ENCODE data around the gene PDSS2. TPM values are rescaled to one million over a fixed set of nuclear protein-coding genes. Genes with fewer than 3 reads are reported as not detected.

Gene PDSS2
- total RNA-seq, 1 experiment from 2014 or later: 17.8 TPM

DNA sequence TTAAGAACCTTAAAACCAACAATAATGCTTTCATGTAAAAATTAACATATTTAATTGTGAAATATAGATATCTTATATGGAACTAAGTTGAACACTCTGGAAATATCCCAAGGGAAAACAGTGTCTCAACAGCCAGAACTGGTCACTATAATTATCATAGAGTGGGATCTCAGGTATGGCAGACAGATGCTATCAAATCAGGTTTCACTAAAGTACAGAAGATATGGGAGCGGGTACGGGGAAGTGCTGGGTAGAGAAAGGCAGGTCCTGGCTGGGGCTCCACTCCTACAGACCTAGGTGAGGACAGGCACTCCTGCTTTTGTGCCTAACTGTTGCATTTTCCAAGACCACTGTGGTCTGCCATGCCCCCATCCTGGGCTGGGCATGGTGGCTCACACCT is 215.9 kb downstream of the PDSS2 start:
- no peaks in the 10 kb centered on the region for H3K9me2 ChIP-seq (ENCODE audit: insufficient read depth)
- H3K4me3 ChIP-seq: no peak overlapping the region
- POLR2A ChIA-PET (ENCODE audit: unreplicated experiment): interaction anchor here (0.6 kb wide), 1 partner anchor 59 kb away, joined by 3 read pairs; no protein-coding TSS in a partner anchor
- H3K4me2 ChIP-seq: no peak overlapping the region
- no peak for DNase-seq
- H3F3A ChIP-seq (ENCODE audit: insufficient read depth, low read depth): no peaks in the 10 kb centered on the region
- H3K9me3 ChIP-seq (ENCODE audit: insufficient read depth, low read depth): no peaks in the 10 kb centered on the region
- no peaks in the 10 kb centered on the region for H3K27me3 ChIP-seq (ENCODE audit: insufficient read depth, low read depth)
- CTCF ChIA-PET: no interaction called here
- H4K20me1 ChIP-seq (ENCODE audit: insufficient read depth): no peaks in the 10 kb centered on the region
- no peaks in the 10 kb centered on the region for H3K79me2 ChIP-seq (ENCODE audit: low read depth)
- H3K4me1 ChIP-seq (replicated peaks; ENCODE audit: insufficient read depth): no peaks in the 10 kb centered on the region
- intact Hi-C loops (cut with micrococcal nuclease; ENCODE audit: unreplicated experiment): no loop called here
- H2AFZ ChIP-seq: no peak overlapping the region
- H3K36me3 ChIP-seq (ENCODE audit: low read depth): no peaks in the 10 kb centered on the region
- no peak overlapping the region for H3K27ac ChIP-seq
- TF ChIP-seq, protein P1, sequence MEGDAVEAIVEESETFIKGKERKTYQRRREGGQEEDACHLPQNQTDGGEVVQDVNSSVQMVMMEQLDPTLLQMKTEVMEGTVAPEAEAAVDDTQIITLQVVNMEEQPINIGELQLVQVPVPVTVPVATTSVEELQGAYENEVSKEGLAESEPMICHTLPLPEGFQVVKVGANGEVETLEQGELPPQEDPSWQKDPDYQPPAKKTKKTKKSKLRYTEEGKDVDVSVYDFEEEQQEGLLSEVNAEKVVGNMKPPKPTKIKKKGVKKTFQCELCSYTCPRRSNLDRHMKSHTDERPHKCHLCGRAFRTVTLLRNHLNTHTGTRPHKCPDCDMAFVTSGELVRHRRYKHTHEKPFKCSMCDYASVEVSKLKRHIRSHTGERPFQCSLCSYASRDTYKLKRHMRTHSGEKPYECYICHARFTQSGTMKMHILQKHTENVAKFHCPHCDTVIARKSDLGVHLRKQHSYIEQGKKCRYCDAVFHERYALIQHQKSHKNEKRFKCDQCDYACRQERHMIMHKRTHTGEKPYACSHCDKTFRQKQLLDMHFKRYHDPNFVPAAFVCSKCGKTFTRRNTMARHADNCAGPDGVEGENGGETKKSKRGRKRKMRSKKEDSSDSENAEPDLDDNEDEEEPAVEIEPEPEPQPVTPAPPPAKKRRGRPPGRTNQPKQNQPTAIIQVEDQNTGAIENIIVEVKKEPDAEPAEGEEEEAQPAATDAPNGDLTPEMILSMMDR (conservative IDR thresholded peaks at IDR 0.05): no peak
- no peak for TF ChIP-seq EZH2 (IDR thresholded peaks at IDR 0.05; ENCODE audit: low read depth)
- no TSS peak for BruUV-seq (replicated peaks)

DNA sequence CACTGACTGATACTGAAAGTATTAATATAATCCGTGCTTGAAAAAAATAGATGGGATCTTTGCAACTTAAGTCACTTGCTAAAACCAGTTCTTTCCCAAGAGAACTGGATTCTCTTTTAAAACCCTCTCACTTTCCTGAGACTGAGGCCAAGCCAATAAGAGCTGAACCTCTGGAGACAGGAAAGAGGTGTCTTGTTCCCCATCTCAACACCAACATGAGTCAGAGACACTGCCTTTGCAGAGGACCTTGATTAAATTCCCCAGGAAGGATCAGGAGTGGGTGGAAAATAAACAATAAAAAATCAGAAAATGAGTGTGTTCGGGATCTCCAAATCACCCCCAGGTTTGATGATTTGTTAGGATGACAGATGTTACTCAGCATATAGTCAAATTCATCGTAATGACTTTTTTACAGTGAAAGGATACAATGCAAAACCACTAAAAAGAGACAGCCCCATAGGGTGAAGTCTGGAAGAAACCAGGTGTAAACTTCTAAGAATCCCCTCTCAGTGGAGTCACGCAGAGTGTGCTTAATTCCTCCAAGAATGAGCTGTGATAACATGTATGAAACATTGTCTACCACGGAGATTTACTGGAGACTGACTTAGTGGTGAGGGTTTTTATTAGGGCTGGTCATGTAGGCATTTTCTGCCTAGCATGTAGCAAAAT is 221.2 kb downstream of the PDSS2 start:
- Histone ChIP-seq H3K4me2 (no peak overlapping the region), H4K20me1 (ENCODE audit: insufficient read depth) (no peaks in the 10 kb centered on the region), H3K79me2 (ENCODE audit: low read depth) (no peaks in the 10 kb centered on the region), H3K4me1 (replicated peaks; ENCODE audit: insufficient read depth) (no peaks in the 10 kb centered on the region), H3K27ac (no peak overlapping the region), H3K36me3 (ENCODE audit: low read depth) (no peaks in the 10 kb centered on the region), H2AFZ (no peak overlapping the region), H3K9me2 (ENCODE audit: insufficient read depth) (no peaks in the 10 kb centered on the region), H3F3A (ENCODE audit: insufficient read depth, low read depth) (no peaks in the 10 kb centered on the region), H3K9me3 (ENCODE audit: insufficient read depth, low read depth) (no peaks in the 10 kb centered on the region; the same call in 1 of the 2 replicates), H3K27me3 (ENCODE audit: insufficient read depth, low read depth) (no peaks in the 10 kb centered on the region), H3K4me3 (no peak overlapping the region)
- CTCF ChIA-PET: interaction anchor here (0.6 kb wide), 1 partner anchor 17 kb away, joined by 5 read pairs; no protein-coding TSS in a partner anchor
- TF ChIP-seq, protein P1 (conservative IDR thresholded peaks at IDR 0.05): no peak
- TF ChIP-seq EZH2 (IDR thresholded peaks at IDR 0.05; ENCODE audit: low read depth): no peak
- no TSS peak for BruUV-seq (replicated peaks)
- POLR2A ChIA-PET (ENCODE audit: unreplicated experiment): no interaction called here
- intact Hi-C loops (cut with micrococcal nuclease; ENCODE audit: unreplicated experiment): no loop called here
- no peak for DNase-seq

GRCh38 chr6:107235511-107235910 is 223.9 kb downstream of the PDSS2 start:
- ChIA-PET CTCF (no interaction called here), POLR2A (ENCODE audit: unreplicated experiment) (no interaction called here)
- Histone ChIP-seq H3K36me3 (ENCODE audit: low read depth) (no peaks in the 10 kb centered on the region), H3F3A (ENCODE audit: insufficient read depth, low read depth) (no peaks in the 10 kb centered on the region), H3K9me3 (ENCODE audit: insufficient read depth, low read depth) (no peaks in the 10 kb centered on the region; the same call in 1 of the 2 replicates), H3K9me2 (ENCODE audit: insufficient read depth) (no peaks in the 10 kb centered on the region), H3K27ac (no peak overlapping the region), H3K4me1 (replicated peaks; ENCODE audit: insufficient read depth) (no peaks in the 10 kb centered on the region), H3K79me2 (ENCODE audit: low read depth) (no peaks in the 10 kb centered on the region), H3K4me3 (no peak overlapping the region), H4K20me1 (ENCODE audit: insufficient read depth) (no peaks in the 10 kb centered on the region), H3K27me3 (ENCODE audit: insufficient read depth, low read depth) (no peaks in the 10 kb centered on the region), H2AFZ (no peak overlapping the region), H3K4me2 (no peak overlapping the region)
- intact Hi-C loops (cut with micrococcal nuclease; ENCODE audit: unreplicated experiment): no loop called here
- no TSS peak for BruUV-seq (replicated peaks)
- no peak for DNase-seq
- TF ChIP-seq, protein P1 (conservative IDR thresholded peaks at IDR 0.05): no peak
- TF ChIP-seq EZH2 (IDR thresholded peaks at IDR 0.05; ENCODE audit: low read depth): no peak
